Breast epithelium (tissue), 4 donors: ENCODE results near the gene NEFH. TPM values are rescaled to one million over a fixed set of nuclear protein-coding genes. Genes with fewer than 3 reads are reported as not detected.

ENCODE experiments used
- DNase-seq, 2 donors: peaks; one replicate each; pipeline ENCODE4 v3.0.0-alpha.2; 2019; ENCODE audit warnings: low spot score in 2 of 2
- H3K27ac ChIP-seq, 2 donors: fragments of 200-600 bp; sonication (generic) in 1 of 2; one replicate each; pipeline ENCODE4 v1.5.1; 2016 to 2019; ENCODE audit warnings: mild to moderate bottlenecking in 1 of 2
- H3K27me3 ChIP-seq, 2 donors: fragments of 200-600 bp; sonication (generic) in 1 of 2; one replicate each; pipeline versions ENCODE4 v1.5.1 to v1.6.0; 2017 to 2019; ENCODE audit warnings: control low read depth in 1 of 2, mild to moderate bottlenecking in 1 of 2
- H3K36me3 ChIP-seq: fragments of 200-600 bp; one replicate; pipeline ENCODE4 v1.5.1; 2019
- H3K4me1 ChIP-seq, 2 donors: fragments of 200-600 bp; sonication (generic); one replicate each; pipeline ENCODE4 v1.5.1; 2016 to 2019; ENCODE audit warnings: control low read depth in 1 of 2
- H3K4me3 ChIP-seq, 3 donors: fragments of 200-600 bp; sonication (generic); 1 replicate in 2 of 3; 2 replicates in 1 of 3; pipeline ENCODE4 v1.5.1; 2016 to 2019; ENCODE audit warnings: mild to moderate bottlenecking in 3 of 3, moderate library complexity in 2 of 3
- H3K9me3 ChIP-seq, 2 donors: fragments of 200-600 bp; sonication (generic) in 1 of 2; one replicate each; pipeline ENCODE4 v1.5.1; 2016 to 2019; ENCODE audit warnings: control low read depth in 1 of 2
- POLR2A ChIP-seq: fragments of 450-650 bp; IDR thresholded peaks from one replicate; pipeline ENCODE4 v1.6.1; 2016; ENCODE audit warnings: antibody characterized with exemption, mild to moderate bottlenecking, moderate library complexity
- POLR2AphosphoS5 ChIP-seq, 3 donors: sonication (generic); formaldehyde crosslinking; IDR thresholded peaks; one replicate each; pipeline ENCODE4 v1.6.1; 2017; ENCODE audit warnings: antibody characterized with exemption in 3 of 3
- intact Hi-C: fragments of 100-400 bp; cut with DNase I; formaldehyde crosslinking; loops from one replicate; pipeline ENCODE4 v1.15.1; 2023; ENCODE audit warnings: low total_unique reads
- total RNA-seq, 3 donors: library from RNA; depleted of rRNA; stranded (reverse); fragments of >200 nt; gene quantifications; one replicate each; pipeline ENCODE4 v1.1.0, GENCODE V29; 2016
- TF ChIP-seq, protein P1 (sequence below), 3 donors: fragments of 450-650 bp; IDR thresholded peaks; one replicate each; pipeline ENCODE4 v1.5.1; 2016 to 2017; ENCODE audit warnings: antibody characterized with exemption in 3 of 3, mild to moderate bottlenecking in 3 of 3, moderate library complexity in 3 of 3

Gene NEFH
- total RNA-seq, 3 donors from 2014 or later = 0.29 to 0.33 (median 0.32) TPM

DNA sequence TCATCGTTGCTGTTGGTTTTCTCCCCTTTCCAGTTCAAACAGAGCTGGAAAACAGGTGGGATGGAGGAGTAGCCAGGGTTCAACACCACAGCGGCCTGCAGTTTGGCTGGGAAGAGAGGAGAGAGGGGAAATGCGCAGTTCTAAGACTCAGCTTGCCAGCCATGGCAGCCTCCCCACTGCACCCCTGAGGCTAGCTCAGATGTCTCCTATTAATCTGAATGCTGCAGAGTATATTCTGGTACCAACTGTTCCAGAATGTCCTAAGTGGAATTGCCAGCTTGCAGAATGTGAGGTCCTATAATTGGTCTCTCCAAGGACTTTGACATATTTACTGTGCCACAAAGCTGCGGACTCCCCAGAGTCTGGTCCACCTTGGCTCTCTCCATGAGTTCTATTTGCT lies 32.0 kb downstream of the NEFH start:
- no peak overlapping the region for H3K27ac ChIP-seq
- H3K4me1 ChIP-seq = no peaks in the 10 kb centered on the region
- TF ChIP-seq POLR2AphosphoS5 (IDR thresholded peaks at IDR 0.05) (no peak), POLR2A (no peak)
- TF ChIP-seq, protein P1, sequence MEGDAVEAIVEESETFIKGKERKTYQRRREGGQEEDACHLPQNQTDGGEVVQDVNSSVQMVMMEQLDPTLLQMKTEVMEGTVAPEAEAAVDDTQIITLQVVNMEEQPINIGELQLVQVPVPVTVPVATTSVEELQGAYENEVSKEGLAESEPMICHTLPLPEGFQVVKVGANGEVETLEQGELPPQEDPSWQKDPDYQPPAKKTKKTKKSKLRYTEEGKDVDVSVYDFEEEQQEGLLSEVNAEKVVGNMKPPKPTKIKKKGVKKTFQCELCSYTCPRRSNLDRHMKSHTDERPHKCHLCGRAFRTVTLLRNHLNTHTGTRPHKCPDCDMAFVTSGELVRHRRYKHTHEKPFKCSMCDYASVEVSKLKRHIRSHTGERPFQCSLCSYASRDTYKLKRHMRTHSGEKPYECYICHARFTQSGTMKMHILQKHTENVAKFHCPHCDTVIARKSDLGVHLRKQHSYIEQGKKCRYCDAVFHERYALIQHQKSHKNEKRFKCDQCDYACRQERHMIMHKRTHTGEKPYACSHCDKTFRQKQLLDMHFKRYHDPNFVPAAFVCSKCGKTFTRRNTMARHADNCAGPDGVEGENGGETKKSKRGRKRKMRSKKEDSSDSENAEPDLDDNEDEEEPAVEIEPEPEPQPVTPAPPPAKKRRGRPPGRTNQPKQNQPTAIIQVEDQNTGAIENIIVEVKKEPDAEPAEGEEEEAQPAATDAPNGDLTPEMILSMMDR (IDR thresholded peaks at IDR 0.05) = no peak
- DNase-seq = no peak
- H3K4me3 ChIP-seq = no peak overlapping the region
- H3K36me3 ChIP-seq = peaks cover 20% of the 10 kb centered on the region
- intact Hi-C loops = no loop called here
- H3K27me3 ChIP-seq = no peaks in the 10 kb centered on the region
- H3K9me3 ChIP-seq = no peaks in the 10 kb centered on the region

DNA sequence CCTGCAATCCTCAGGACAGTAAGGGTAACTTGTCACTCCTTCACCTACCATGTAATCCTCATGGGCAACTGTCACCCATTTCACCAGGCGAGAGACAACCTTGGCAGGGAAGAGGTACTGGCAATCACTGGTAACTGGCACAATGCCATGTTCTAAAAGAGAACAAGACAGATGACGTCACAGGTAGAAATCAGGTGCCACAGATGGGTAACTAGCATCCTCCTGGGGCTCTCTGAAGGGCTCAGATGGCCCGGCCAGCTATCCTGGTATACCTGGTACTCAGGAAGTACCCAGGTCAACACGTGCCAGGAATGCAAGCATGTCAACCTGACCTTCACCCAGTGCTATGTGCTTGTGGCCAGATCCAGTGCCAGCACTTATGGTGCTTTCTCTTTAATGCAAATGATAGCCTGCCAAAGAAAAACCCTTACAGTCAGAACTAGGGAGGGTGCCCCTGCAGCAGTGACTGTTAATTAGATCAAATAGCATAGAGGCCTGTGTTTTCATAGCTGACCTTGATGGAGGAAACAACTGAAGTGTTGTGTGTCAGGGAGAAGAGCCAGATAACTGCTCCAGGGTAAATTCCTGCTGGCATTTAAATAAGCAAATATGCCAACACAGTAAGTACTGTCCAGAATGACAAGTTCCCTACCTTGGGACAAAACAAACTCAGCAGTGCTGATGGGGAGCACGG lies 37.3 kb downstream of the NEFH start:
- TF ChIP-seq, protein P1 (IDR thresholded peaks at IDR 0.05) = no peak
- TF ChIP-seq POLR2A = no peak
- TF ChIP-seq POLR2AphosphoS5 (IDR thresholded peaks at IDR 0.05) = peak in 2 of 3 donors; percentile 25 to 35
- Histone ChIP-seq H3K27me3 (no peaks in the 10 kb centered on the region), H3K9me3 (no peaks in the 10 kb centered on the region), H3K4me3 (no peak overlapping the region), H3K36me3 (peaks cover 8% of the 10 kb centered on the region), H3K4me1 (no peaks in the 10 kb centered on the region), H3K27ac (peak overlapping the region; percentile 16 to 61)
- intact Hi-C loops = no loop called here
- DNase-seq = peak; percentile 61 to 67

DNA sequence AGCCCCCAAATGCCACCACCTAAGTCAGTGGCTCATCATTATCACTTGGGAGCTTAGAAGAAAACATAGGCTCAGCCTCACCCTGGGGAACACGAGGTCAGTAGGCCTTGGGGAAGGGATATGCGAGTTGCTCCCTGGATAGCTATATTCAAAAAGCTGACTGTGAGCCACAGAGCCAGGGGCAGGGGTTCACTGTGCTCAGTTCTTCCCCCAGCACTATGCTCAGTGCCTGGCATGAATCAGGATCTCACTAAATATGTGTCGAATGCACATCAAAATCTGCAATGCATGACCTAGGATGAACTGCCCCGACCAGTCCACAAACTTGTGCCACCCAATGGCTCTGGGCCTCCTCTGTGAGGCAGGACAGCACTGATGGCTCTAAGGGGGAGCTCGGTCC lies 38.4 kb downstream of the NEFH start:
- Histone ChIP-seq H3K4me3 (no peak overlapping the region), H3K4me1 (no peaks in the 10 kb centered on the region), H3K27ac (peak overlapping the region; percentile 4 to 61), H3K36me3 (peaks cover 4% of the 10 kb centered on the region), H3K27me3 (no peaks in the 10 kb centered on the region), H3K9me3 (no peaks in the 10 kb centered on the region)
- no peak for DNase-seq
- intact Hi-C loops = no loop called here
- no peak for TF ChIP-seq POLR2A
- no peak for TF ChIP-seq POLR2AphosphoS5 (IDR thresholded peaks at IDR 0.05)
- TF ChIP-seq, protein P1 (IDR thresholded peaks at IDR 0.05) = no peak

DNA sequence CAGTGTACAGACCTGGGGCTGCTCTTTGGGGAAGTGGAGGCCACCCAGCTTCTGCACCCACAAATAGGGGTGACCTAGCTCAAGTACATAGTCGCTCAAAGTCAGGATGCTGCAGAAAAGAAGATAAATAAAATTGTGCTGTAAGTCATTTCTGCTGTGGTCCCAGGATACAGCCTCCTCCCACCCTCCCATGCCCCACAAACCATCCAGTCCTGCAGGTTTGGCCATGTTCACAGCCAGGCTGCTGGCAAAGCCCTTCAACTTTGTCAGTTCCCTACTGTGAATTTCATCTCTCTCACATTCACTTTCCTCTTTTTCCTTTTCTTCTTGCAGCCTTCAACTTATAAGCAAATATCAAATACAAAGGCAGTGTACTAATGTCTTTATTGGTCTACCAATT lies 40.0 kb downstream of the NEFH start:
- DNase-seq = no peak
- Histone ChIP-seq H3K4me1 (no peaks in the 10 kb centered on the region), H3K27ac (peak overlapping the region in 1 of 2 donors; percentile 61), H3K4me3 (no peak overlapping the region), H3K36me3 (peaks cover 4% of the 10 kb centered on the region), H3K27me3 (no peaks in the 10 kb centered on the region), H3K9me3 (no peaks in the 10 kb centered on the region)
- intact Hi-C loops = loop anchor here (10.0 kb wide), 1 partner anchor 125 kb away; no protein-coding TSS in a partner anchor
- TF ChIP-seq, protein P1 (IDR thresholded peaks at IDR 0.05) = no peak
- no peak for TF ChIP-seq POLR2A

DNA sequence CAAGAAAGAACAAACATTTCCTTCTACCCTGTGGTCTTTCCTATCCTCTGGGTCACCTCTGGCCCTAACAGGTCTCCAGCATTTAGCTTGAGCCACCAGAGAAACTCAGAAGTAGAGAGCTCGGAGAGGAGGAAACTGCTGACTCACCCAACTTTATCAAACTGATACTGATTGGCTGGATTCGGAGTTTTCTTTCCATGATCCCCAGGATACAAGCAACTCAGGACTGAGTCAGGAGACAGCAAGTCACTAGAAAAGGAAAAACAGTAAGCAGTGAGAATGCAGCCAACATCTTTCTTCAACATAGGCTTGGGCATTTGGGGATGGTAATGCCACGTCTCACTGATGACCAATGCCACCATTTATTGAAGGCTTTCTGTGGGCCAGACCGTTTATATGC lies 40.8 kb downstream of the NEFH start:
- Histone ChIP-seq H3K4me3 (no peak overlapping the region), H3K27me3 (no peaks in the 10 kb centered on the region), H3K4me1 (no peaks in the 10 kb centered on the region), H3K36me3 (peaks cover 4% of the 10 kb centered on the region), H3K9me3 (no peaks in the 10 kb centered on the region), H3K27ac (peak overlapping the region in 1 of 2 donors; percentile 14)
- intact Hi-C loops = loop anchor here (10.0 kb wide), 1 partner anchor 126 kb away; no protein-coding TSS in a partner anchor
- no peak for DNase-seq
- TF ChIP-seq POLR2A = no peak
- no peak for TF ChIP-seq POLR2AphosphoS5 (IDR thresholded peaks at IDR 0.05)
- TF ChIP-seq, protein P1 (IDR thresholded peaks at IDR 0.05) = no peak
